NB4 (cell line): ENCODE measurements around the gene GEMIN4.
"Not testable (repeated sequence)": the region's sequence is repeated elsewhere in the genome, so short reads cannot be mapped to it uniquely, and the experiment has no call there.

Experiments used
- MAX ChIP-seq: IDR thresholded peaks from 2 replicates; pipeline ENCODE4 v1.6.1; 2011; ENCODE audit warnings: low read depth, low read length
- POLR2A ChIP-seq: IDR thresholded peaks from 2 replicates; pipeline ENCODE4 v1.6.1; 2011; ENCODE audit warnings: mild to moderate bottlenecking; ENCODE audit not compliant: insufficient read length; ENCODE audit errors: extremely low read depth
- TF ChIP-seq, protein P1 (sequence below): IDR thresholded peaks from one replicate; pipeline ENCODE4 v1.5.1; 2012; ENCODE audit warnings: low read depth, low read length

DNA sequence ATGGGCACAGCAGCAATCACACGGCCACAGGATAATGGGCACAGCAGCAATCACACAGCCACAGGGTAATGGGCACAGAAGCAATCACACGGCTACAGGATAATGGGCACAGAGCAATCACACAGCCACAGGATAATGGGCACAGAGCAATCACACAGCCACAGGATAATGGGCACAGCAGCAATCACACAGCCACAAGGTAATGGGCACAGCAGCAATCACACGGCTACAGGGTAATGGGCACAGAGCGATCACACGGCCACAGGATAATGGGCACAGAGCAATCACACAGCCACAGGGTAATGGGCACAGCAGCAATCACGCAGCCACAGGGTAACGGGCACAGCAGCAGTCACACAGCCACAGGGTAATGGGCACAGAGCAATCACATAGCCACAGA, 2.7 kb downstream of the GEMIN4 start:
- TF ChIP-seq, protein P1, sequence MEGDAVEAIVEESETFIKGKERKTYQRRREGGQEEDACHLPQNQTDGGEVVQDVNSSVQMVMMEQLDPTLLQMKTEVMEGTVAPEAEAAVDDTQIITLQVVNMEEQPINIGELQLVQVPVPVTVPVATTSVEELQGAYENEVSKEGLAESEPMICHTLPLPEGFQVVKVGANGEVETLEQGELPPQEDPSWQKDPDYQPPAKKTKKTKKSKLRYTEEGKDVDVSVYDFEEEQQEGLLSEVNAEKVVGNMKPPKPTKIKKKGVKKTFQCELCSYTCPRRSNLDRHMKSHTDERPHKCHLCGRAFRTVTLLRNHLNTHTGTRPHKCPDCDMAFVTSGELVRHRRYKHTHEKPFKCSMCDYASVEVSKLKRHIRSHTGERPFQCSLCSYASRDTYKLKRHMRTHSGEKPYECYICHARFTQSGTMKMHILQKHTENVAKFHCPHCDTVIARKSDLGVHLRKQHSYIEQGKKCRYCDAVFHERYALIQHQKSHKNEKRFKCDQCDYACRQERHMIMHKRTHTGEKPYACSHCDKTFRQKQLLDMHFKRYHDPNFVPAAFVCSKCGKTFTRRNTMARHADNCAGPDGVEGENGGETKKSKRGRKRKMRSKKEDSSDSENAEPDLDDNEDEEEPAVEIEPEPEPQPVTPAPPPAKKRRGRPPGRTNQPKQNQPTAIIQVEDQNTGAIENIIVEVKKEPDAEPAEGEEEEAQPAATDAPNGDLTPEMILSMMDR: not testable (repeated sequence)
- not testable (repeated sequence) for TF ChIP-seq POLR2A, MAX
